Neural cell (in vitro differentiated cells): Measurements from ENCODE around the gene ITPR2. TPM values are rescaled to one million over a fixed set of nuclear protein-coding genes. Genes with fewer than 3 reads are reported as not detected.

ENCODE experiments used
- H2AFZ ChIP-seq: fragments of 200-600, 300-800 bp; sonication (generic), shearing (Covaris generic); 2 replicates; pipeline ENCODE4 v1.6.0; 2014; ENCODE audit warnings: low read depth, mild to moderate bottlenecking, antibody characterized with exemption, low read length, moderate library complexity
- H3F3A ChIP-seq: fragments of 200-600 bp; shearing (Covaris generic); 2 replicates; pipeline ENCODE4 v1.6.1; 2016; ENCODE audit warnings: mild to moderate bottlenecking, moderate library complexity, mixed read lengths, antibody characterized with exemption, low read length; ENCODE audit not compliant: insufficient read depth, poor library complexity, severe bottlenecking
- H3K27ac ChIP-seq: fragments of 200-600, 300-800 bp; sonication (generic), shearing (Covaris generic); 2 replicates; pipeline ENCODE4 v1.5.1; 2014; ENCODE audit warnings: mild to moderate bottlenecking, low read length, moderate library complexity
- H3K27me3 ChIP-seq: fragments of 300-800, 200-600 bp; sonication (generic), shearing (Covaris generic); 2 replicates; pipeline ENCODE4 v1.6.0; 2014; ENCODE audit warnings: mild to moderate bottlenecking, low read depth, low read length, moderate library complexity; ENCODE audit not compliant: insufficient read depth
- H3K36me3 ChIP-seq: fragments of 300-800, 200-600 bp; sonication (generic), shearing (Covaris generic); 2 replicates; pipeline ENCODE4 v1.5.1; 2014; ENCODE audit warnings: mild to moderate bottlenecking, antibody characterized with exemption, low read length, moderate library complexity; ENCODE audit not compliant: insufficient read depth
- H3K4me2 ChIP-seq: fragments of 300-800, 200-600 bp; sonication (generic), shearing (Covaris generic); 2 replicates; pipeline ENCODE4 v1.6.0; 2014; ENCODE audit warnings: mild to moderate bottlenecking, low read length
- H3K4me3 ChIP-seq: fragments of 300-800, 200-600 bp; sonication (generic), shearing (Covaris generic); 2 replicates; pipeline ENCODE4 v1.5.1; 2014; ENCODE audit warnings: mild to moderate bottlenecking, low read length, moderate library complexity
- H3K79me2 ChIP-seq: fragments of 200-600 bp; shearing (Covaris generic); replicated peaks from 2 replicates; pipeline ENCODE4 v1.6.0; 2014; ENCODE audit warnings: mild to moderate bottlenecking, low read length, moderate library complexity; ENCODE audit not compliant: insufficient read depth
- H3K9ac ChIP-seq: fragments of 300-800, 200-600 bp; sonication (generic), shearing (Covaris generic); 2 replicates; pipeline ENCODE4 v1.6.1; 2016; ENCODE audit warnings: mild to moderate bottlenecking, low read length, mixed read lengths
- H3K9me2 ChIP-seq: fragments of 200-600 bp; shearing (Covaris generic); 2 replicates; pipeline ENCODE4 v1.6.1; 2016; ENCODE audit warnings: mild to moderate bottlenecking, low read length, mixed read lengths; ENCODE audit not compliant: insufficient read depth
- H3K9me3 ChIP-seq: fragments of 200-600, 300-800 bp; sonication (generic), shearing (Covaris generic); 2 replicates; pipeline ENCODE4 v1.6.1; 2016; ENCODE audit warnings: mild to moderate bottlenecking, mixed run types, low read length, moderate library complexity, mixed read lengths
- H4K20me1 ChIP-seq: fragments of 200-600 bp; shearing (Covaris generic); 2 replicates; pipeline ENCODE4 v1.6.1; 2016; ENCODE audit warnings: mild to moderate bottlenecking, mixed run types; ENCODE audit not compliant: insufficient read depth
- EP300 ChIP-seq: fragments of 450-650 bp; conservative IDR thresholded peaks from 2 replicates; pipeline ENCODE4 v1.6.1; 2014; ENCODE audit warnings: antibody characterized with exemption, mild to moderate bottlenecking, moderate library complexity; ENCODE audit not compliant: poor library complexity, severe bottlenecking
- EZH2 ChIP-seq: fragments of 200-600, 300-800 bp; shearing (Covaris generic), sonication (generic); IDR thresholded peaks from 2 replicates; pipeline ENCODE4 v1.6.1; 2014; ENCODE audit warnings: antibody characterized with exemption, low read length, borderline replicate concordance, mild to moderate bottlenecking; ENCODE audit not compliant: insufficient read depth, poor library complexity, severe bottlenecking
- MXI1 ChIP-seq: fragments of 450-650 bp; conservative IDR thresholded peaks from 2 replicates; pipeline ENCODE4 v1.6.1; 2014; ENCODE audit warnings: antibody characterized with exemption, mild to moderate bottlenecking; ENCODE audit not compliant: poor library complexity, severe bottlenecking
- POLR2AphosphoS5 ChIP-seq: IDR thresholded peaks from 2 replicates; pipeline ENCODE4 v1.6.1; 2012
- RAD21 ChIP-seq: fragments of 450-650 bp; conservative IDR thresholded peaks from 2 replicates; pipeline ENCODE4 v1.6.1; 2014; ENCODE audit warnings: antibody characterized with exemption, mild to moderate bottlenecking, moderate library complexity
- SMC3 ChIP-seq: fragments of 450-650 bp; conservative IDR thresholded peaks from 2 replicates; pipeline ENCODE4 v1.6.1; 2014; ENCODE audit warnings: antibody characterized with exemption, mild to moderate bottlenecking, moderate library complexity; ENCODE audit not compliant: poor library complexity
- TAF1 ChIP-seq: IDR thresholded peaks from 2 replicates; pipeline ENCODE4 v1.6.1; 2012; ENCODE audit warnings: low read depth
- polyA plus RNA-seq: library from polyadenylated mRNA; depleted of rRNA; stranded (reverse); fragments of >200 nt; gene quantifications from 2 replicates; pipeline ENCODE4 v1.2.3, GENCODE V29; 2014
- TF ChIP-seq, protein P1 (sequence below): fragments of 450-650 bp; IDR thresholded peaks from 2 replicates; pipeline ENCODE4 v1.5.1; 2014; ENCODE audit warnings: antibody characterized with exemption, mild to moderate bottlenecking, moderate library complexity; ENCODE audit not compliant: poor library complexity, severe bottlenecking
- TF ChIP-seq, protein P2 (sequence below): IDR thresholded peaks from 2 replicates; pipeline ENCODE4 v1.6.1; 2012; ENCODE audit warnings: borderline replicate concordance

ITPR2 gene
- polyA plus RNA-seq, 1 donor from 2014 or later, result 2.0 TPM

DNA sequence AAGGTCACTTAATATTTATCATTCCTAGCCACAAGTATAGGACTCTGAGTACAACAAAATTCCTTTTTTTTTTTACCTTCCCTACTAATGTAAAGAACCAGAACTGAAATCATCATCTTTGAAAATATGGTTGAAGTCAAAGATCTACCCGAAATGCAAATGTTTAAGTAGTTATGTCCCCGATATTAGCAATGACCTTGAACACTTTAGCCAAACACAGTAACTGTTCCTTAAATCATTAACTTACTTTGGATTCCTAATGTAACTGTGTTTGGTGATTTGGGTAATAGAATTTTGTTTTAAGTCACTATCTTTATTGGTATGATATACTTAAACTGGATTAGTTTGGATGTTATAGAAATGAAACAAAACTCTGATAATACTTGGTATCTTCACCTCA, 14.4 kb downstream of the ITPR2 start:
- no peak overlapping the region for H3K4me2 ChIP-seq
- no peak overlapping the region for H3K9ac ChIP-seq
- H3K27me3 ChIP-seq, result no peaks in the 10 kb centered on the region
- no peak overlapping the region for H3K27ac ChIP-seq
- TF ChIP-seq MXI1, result no peak
- no peak for TF ChIP-seq RAD21
- TF ChIP-seq SMC3, result no peak
- no peak for TF ChIP-seq POLR2AphosphoS5
- no peak for TF ChIP-seq EP300
- no peak for TF ChIP-seq TAF1
- TF ChIP-seq EZH2, result no peak
- TF ChIP-seq, protein P1, sequence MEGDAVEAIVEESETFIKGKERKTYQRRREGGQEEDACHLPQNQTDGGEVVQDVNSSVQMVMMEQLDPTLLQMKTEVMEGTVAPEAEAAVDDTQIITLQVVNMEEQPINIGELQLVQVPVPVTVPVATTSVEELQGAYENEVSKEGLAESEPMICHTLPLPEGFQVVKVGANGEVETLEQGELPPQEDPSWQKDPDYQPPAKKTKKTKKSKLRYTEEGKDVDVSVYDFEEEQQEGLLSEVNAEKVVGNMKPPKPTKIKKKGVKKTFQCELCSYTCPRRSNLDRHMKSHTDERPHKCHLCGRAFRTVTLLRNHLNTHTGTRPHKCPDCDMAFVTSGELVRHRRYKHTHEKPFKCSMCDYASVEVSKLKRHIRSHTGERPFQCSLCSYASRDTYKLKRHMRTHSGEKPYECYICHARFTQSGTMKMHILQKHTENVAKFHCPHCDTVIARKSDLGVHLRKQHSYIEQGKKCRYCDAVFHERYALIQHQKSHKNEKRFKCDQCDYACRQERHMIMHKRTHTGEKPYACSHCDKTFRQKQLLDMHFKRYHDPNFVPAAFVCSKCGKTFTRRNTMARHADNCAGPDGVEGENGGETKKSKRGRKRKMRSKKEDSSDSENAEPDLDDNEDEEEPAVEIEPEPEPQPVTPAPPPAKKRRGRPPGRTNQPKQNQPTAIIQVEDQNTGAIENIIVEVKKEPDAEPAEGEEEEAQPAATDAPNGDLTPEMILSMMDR, result no peak
- TF ChIP-seq, protein P2, sequence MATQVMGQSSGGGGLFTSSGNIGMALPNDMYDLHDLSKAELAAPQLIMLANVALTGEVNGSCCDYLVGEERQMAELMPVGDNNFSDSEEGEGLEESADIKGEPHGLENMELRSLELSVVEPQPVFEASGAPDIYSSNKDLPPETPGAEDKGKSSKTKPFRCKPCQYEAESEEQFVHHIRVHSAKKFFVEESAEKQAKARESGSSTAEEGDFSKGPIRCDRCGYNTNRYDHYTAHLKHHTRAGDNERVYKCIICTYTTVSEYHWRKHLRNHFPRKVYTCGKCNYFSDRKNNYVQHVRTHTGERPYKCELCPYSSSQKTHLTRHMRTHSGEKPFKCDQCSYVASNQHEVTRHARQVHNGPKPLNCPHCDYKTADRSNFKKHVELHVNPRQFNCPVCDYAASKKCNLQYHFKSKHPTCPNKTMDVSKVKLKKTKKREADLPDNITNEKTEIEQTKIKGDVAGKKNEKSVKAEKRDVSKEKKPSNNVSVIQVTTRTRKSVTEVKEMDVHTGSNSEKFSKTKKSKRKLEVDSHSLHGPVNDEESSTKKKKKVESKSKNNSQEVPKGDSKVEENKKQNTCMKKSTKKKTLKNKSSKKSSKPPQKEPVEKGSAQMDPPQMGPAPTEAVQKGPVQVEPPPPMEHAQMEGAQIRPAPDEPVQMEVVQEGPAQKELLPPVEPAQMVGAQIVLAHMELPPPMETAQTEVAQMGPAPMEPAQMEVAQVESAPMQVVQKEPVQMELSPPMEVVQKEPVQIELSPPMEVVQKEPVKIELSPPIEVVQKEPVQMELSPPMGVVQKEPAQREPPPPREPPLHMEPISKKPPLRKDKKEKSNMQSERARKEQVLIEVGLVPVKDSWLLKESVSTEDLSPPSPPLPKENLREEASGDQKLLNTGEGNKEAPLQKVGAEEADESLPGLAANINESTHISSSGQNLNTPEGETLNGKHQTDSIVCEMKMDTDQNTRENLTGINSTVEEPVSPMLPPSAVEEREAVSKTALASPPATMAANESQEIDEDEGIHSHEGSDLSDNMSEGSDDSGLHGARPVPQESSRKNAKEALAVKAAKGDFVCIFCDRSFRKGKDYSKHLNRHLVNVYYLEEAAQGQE, result no peak
- H3K79me2 ChIP-seq, result no peaks in the 10 kb centered on the region
- H3K9me2 ChIP-seq, result no peaks in the 10 kb centered on the region
- no peaks in the 10 kb centered on the region for H3K9me3 ChIP-seq
- H3K36me3 ChIP-seq, result no peaks in the 10 kb centered on the region
- no peaks in the 10 kb centered on the region for H4K20me1 ChIP-seq
- H3K4me3 ChIP-seq, result no peak overlapping the region
- H3F3A ChIP-seq, result no peaks in the 10 kb centered on the region
- no peak overlapping the region for H2AFZ ChIP-seq

DNA sequence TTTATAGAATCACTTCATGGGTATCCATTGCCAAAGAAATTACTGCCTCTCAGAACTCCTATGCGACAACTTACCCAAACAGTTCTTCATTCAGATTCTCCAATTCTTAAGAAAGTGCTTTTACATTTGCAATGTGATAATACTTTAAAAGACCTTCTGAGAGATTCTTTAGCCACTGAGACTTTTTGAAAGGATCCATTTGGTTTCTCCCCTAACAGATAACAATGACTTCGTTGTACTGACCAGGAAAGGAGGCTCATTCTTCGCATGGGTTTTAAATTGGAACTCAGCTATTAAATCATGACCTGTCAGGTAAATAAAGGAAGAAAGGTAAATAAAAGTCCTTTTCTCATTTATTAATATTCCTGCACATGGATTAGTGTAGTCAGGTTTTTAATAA, 14.8 kb downstream of the ITPR2 start:
- H4K20me1 ChIP-seq, result no peaks in the 10 kb centered on the region
- H3F3A ChIP-seq, result no peaks in the 10 kb centered on the region
- no peaks in the 10 kb centered on the region for H3K36me3 ChIP-seq
- no peaks in the 10 kb centered on the region for H3K27me3 ChIP-seq
- TF ChIP-seq, protein P2, result no peak
- no peak for TF ChIP-seq SMC3
- no peak for TF ChIP-seq EP300
- no peak for TF ChIP-seq TAF1
- no peak for TF ChIP-seq POLR2AphosphoS5
- no peak for TF ChIP-seq MXI1
- TF ChIP-seq, protein P1, result no peak
- TF ChIP-seq EZH2, result no peak
- TF ChIP-seq RAD21, result no peak
- no peaks in the 10 kb centered on the region for H3K9me3 ChIP-seq
- no peak overlapping the region for H2AFZ ChIP-seq
- no peak overlapping the region for H3K9ac ChIP-seq
- no peak overlapping the region for H3K4me3 ChIP-seq
- no peak overlapping the region for H3K4me2 ChIP-seq
- no peak overlapping the region for H3K27ac ChIP-seq
- no peaks in the 10 kb centered on the region for H3K9me2 ChIP-seq
- no peaks in the 10 kb centered on the region for H3K79me2 ChIP-seq
